VCaP (cell line): ENCODE measurements around the gene TRAPPC12.

Experiments used
- H3K27ac ChIP-seq: fragments of 450-650 bp; 2 replicates; pipeline ENCODE4 v1.5.1; 2017
- TF ChIP-seq, protein P1 (sequence below): fragments of 450-650 bp; conservative IDR thresholded peaks from 2 replicates; pipeline ENCODE4 v1.5.1; 2017; ENCODE audit warnings: mild to moderate bottlenecking, moderate library complexity

The TRAPPC12 gene

DNA sequence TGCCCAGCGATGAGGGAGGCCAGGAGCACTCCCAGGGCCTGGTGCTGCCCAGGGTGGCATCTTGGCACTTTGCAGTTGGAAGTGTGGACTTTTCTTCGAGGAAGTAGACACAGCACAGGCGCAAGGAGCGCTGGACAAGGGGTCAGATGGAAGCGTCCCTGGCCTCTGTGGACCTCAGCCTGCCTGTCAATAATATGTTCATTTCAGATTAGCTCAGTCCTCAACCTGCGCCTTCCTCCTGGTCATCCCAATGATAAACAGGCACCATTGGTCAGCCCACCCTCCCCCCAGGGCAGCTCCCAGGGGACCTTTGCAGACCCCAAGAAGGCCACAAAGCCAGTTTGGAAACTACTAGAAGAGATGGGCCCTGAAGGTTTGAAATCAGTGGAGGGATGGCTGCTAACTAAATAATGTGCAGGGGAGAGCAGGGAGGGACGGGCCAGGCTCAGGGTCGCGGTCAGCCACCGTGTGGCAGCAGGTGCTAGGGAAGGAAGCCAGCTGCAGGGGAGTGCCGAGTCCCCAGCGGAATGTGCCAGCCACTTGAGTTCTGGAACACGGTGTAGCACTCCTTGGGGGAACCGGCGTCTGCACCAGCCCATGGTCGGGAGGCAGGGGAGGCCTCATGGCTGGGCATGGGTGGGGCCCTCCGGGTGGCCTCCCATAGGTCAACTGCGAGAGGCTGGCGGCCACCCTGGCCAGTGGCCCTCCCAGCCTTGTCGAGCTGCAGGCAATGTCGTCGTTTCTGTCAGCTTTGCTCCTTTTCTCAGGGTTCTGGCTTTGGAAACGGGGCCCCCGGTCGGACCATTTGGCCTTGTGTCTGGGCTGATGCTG lies 79.9 kb downstream of the TRAPPC12 start:
- no peak overlapping the region for H3K27ac ChIP-seq
- TF ChIP-seq, protein P1, sequence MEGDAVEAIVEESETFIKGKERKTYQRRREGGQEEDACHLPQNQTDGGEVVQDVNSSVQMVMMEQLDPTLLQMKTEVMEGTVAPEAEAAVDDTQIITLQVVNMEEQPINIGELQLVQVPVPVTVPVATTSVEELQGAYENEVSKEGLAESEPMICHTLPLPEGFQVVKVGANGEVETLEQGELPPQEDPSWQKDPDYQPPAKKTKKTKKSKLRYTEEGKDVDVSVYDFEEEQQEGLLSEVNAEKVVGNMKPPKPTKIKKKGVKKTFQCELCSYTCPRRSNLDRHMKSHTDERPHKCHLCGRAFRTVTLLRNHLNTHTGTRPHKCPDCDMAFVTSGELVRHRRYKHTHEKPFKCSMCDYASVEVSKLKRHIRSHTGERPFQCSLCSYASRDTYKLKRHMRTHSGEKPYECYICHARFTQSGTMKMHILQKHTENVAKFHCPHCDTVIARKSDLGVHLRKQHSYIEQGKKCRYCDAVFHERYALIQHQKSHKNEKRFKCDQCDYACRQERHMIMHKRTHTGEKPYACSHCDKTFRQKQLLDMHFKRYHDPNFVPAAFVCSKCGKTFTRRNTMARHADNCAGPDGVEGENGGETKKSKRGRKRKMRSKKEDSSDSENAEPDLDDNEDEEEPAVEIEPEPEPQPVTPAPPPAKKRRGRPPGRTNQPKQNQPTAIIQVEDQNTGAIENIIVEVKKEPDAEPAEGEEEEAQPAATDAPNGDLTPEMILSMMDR, result peak; percentile 27; the same call in 1 of the 2 replicates

DNA sequence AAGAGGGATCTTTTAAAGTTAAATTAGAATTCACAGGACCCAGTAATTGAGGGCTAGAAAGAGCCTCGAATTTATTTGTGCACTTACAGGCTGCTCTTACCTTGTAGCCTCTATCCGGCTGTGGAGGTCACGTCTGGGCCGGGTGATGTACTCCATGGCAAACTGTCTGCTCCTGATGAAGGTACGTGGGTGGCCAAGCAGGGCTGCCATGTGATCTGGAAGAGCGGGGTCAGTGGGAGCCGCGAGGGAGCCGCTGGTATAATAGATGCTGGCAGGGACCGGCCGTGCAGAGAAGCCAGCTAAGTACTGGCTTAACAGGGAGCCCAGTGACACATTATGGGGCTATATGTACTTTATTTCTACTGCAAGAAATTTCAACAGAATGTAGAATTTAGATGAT lies 80.7 kb downstream of the TRAPPC12 start:
- TF ChIP-seq, protein P1, result no peak
- no peak overlapping the region for H3K27ac ChIP-seq

DNA sequence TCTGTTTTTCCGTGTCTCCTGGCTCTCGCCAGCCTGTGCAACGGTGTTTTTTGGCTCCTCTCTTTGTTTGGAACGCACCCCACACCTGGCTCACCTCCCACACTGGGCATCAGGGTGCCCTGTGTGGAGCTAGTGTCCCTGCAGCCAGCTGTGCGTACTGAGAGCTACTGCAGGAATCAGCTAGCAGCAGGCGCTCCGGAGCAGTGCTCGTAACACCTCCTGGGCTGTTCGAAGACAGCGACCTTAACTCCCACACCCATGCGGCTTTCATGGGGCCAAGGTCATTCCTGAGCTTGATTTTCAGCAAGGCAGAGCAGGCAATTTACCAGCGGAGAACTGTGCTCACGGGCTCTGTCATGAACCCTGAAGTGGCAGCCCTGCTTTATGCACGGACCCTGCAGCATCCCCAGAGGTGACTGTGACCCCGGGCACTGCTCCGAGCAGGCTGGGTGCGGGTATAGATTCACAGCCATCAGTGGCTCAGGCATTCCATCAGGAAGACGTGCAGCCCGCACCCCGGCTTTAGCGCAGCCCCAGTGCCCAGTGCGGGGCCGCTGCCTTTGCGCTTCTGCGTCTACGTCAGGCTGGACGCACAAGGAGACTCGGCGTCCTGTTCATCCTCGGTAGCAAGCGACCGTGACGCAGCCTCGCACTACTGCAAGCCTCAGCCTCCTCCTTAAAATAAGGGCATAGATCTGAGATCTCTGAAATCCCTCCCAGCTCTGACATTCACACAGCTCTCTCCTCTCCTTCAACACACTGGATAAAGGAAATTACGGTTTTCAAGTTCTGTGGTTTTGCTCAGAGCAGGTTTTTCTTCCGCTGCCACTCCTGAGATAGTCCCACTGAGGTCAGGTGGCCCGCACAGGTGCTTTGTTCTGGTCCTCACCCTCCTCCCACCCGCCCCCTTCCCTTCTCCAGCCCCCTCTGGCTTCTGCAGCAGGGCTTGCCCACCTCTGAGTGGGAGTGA lies 81.6 kb downstream of the TRAPPC12 start:
- TF ChIP-seq, protein P1, result no peak
- no peak overlapping the region for H3K27ac ChIP-seq

DNA sequence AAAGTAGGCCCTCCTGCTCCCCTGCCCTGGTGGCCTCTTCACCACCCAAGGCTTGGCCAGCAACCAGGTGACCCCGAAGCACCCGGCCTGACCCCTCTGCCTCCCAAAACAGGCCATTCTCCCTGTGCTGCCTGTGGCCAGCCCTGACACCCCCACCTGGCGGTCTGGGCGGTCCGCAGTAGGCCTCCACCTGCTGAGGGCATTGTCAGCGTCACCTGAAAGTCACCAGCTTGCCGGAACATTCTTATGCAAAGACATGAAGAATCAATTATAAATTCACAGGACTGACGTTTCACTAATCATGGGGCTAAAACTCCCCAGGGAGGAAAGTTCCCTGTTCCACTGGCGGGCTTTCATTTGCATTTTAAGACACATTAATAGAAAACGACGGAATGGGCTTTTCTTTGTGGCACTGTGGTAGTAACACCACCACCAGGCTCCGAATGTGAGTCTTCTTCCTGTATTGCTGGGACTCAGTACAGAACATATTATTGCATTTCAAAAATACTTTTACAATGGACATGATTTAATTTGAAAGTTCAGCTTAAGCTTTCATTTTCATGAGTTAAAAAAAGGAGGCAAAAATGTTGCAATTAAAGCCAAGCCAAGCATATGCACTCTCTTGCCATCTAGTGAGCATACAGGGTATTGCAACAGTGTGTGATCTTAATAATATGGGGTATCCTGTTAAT lies 82.5 kb downstream of the TRAPPC12 start:
- no peak overlapping the region for H3K27ac ChIP-seq
- TF ChIP-seq, protein P1, result peak; percentile 94

DNA sequence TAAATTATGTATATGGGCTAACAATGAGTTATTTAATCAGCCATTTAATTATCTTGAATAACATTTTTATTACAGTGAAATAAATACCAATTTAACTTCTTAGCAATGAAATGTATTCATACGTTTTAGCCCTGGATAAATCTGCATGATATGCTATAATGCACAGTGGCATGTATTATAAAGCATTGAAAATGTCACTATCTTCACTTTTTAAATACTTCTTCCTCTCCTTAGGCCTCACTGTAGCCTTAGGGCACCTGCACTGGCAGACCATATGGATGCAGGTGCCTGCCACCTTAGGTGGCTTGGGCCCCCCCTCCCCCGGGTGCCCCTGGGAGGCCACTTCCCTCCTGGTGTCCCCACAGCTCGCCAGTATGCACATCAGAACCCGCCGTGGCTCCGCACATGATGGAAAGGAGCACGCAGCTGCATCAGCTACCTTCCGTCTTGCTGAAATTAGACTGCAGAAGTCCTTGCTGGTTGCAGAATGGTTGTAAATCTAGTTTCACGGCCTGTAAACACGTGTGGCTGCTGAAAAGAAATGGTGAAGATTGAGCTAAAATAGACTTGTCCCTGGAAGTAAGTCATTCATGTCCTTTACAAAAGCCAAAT lies 83.1 kb downstream of the TRAPPC12 start:
- H3K27ac ChIP-seq, result no peak overlapping the region
- TF ChIP-seq, protein P1, result peak; percentile 63

DNA sequence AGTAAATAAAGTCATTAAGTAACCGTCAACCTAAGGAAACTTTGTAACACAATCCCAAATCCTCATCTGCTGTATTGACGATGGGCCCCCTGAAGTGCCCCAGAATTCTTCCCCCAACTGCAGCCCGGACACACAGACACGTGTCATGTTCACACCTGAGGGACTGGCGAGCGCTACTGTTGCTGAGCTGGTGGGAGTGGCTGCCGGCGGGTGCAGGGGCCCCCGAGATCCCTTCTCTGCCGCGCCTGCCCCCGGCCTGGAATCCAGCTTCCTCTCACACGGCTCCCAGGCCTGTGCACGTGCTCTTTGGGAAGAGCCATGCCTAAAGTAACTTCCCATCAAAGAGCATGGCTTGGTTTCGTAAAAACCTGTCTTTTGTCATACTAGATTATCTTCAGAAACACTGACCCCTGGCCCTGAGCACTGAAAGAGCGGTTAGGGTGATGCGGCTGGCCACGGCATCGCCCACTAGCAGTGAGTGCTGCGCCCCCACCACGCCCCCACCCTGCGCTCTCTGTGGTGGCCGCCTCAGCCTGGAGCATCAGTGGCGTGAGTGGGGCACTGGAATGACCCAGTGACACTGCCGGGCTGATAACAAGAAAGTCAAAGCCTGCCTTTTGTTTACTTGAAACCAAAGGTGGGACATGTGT lies 83.8 kb downstream of the TRAPPC12 start:
- TF ChIP-seq, protein P1, result no peak
- no peak overlapping the region for H3K27ac ChIP-seq
